GM19324 (cell line): ENCODE measurements around the gene RAPGEF3.

Experiments
- ATAC-seq: cut with Tn5 transposase; IDR thresholded peaks from one replicate; pipeline ENCODE4 v1.9.1; 2021; ENCODE audit warnings: mild to moderate bottlenecking, moderate library complexity; ENCODE audit not compliant: unreplicated experiment, low FRiP score

Gene RAPGEF3, protein sequence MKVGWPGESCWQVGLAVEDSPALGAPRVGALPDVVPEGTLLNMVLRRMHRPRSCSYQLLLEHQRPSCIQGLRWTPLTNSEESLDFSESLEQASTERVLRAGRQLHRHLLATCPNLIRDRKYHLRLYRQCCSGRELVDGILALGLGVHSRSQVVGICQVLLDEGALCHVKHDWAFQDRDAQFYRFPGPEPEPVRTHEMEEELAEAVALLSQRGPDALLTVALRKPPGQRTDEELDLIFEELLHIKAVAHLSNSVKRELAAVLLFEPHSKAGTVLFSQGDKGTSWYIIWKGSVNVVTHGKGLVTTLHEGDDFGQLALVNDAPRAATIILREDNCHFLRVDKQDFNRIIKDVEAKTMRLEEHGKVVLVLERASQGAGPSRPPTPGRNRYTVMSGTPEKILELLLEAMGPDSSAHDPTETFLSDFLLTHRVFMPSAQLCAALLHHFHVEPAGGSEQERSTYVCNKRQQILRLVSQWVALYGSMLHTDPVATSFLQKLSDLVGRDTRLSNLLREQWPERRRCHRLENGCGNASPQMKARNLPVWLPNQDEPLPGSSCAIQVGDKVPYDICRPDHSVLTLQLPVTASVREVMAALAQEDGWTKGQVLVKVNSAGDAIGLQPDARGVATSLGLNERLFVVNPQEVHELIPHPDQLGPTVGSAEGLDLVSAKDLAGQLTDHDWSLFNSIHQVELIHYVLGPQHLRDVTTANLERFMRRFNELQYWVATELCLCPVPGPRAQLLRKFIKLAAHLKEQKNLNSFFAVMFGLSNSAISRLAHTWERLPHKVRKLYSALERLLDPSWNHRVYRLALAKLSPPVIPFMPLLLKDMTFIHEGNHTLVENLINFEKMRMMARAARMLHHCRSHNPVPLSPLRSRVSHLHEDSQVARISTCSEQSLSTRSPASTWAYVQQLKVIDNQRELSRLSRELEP

DNA sequence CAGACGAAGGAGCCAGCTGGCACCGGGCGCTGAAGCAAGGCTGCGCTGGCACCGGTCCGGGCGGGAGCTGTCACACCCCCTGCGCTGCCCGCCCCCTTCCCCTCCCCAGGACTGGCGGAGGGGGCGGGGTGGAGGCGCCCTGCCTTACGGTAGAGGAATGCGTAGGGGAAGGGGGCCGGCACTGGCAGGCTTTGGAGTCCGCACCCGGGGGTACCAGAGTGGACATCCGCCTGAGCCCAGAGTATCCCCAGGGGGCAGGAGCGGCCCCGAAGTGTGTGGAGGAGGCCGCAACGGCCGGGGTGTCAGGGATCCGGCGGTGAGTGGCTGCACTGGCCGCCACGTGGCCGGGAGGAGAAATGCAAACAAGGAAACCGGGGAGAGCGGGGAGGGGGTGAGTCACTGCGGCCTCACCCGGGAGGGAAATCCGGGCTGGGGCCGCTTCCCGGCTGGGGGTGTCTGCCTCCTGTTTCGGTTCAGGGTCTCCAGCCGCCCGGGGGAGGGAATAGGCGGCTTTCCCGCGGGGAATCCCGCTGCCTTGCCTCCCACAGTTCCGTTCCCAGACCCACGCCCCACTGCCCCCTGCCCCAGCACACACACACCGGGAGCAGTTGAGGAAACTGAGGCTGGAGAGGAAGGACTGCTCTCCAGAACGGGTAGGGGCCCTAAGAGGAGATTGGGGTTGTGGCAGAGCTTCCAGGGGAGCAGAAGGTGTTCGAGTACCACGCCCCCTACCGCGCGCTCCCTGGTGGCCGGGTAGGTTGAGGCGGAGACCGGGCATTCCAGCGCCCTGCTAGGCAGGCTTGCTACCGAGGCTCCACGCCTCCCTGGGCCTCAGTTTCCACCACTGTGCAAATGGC is at the start of gene RAPGEF3:
RAPGEF3 (minus strand) TSS at position 47 of the 857 bp plus-strand sequence. CDS start 324 bp downstream, outside the sequence.
- peak; percentile 42 for ATAC-seq

DNA sequence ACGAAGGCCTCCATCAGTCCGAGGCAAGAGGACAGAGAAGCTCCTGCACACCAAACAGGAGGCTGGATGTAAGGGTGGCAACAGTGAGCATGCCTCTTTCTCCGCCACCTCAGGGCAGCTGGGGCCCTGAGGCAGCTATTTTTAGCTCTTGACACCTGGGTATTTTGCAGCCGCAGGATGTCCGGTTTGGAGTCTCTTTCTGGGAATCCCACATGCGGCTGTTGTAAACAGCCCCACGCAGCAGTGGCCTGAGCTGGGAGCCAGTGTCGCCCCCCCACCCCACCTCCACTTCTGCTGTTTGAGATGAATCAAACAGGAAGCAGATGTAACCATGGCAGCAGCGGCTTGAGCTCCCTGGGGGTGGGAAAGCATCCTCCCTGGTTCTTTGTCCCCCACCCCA is 49.4 kb upstream of the RAPGEF3 start:
- ATAC-seq = no peak

DNA sequence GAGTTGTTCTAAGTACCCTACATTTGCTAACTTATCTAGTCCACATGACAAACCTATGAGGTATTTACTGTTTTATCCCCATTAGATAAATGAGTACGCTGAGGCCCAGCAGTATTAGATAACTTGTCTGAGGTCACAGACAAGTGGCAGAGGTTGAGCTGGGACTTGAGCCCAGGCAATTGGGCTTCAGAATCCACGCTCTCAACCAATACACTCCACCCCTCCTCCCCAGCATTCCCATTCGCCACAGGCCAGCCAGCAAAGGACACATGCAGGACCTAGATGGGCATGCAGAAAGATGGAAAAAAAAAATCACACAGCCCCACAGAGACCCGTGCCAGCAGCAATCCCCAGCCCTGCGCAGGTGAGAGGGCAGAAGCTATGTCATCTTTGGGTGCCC is 48.7 kb upstream of the RAPGEF3 start:
- ATAC-seq = no peak

DNA sequence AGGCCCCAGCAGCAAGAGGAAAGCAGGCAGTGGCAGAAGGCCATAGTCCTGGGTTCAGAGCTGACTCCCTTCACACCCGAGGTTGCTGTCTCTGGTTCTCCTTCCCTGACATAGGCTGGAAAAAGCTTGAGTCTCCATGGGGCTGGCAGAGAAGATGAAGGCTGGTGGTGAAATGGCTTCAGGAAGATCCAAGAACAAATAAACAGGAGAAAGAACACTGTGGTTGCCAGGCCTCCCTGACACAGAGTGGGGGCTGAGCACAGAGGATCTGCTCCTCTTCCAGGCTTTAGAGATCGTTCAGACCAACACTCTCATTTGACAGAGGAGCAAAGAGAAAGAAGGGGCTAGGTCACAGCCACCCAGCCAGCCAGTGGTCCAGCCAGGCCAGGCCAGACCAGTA is 46.7 kb upstream of the RAPGEF3 start:
- ATAC-seq = no peak

DNA sequence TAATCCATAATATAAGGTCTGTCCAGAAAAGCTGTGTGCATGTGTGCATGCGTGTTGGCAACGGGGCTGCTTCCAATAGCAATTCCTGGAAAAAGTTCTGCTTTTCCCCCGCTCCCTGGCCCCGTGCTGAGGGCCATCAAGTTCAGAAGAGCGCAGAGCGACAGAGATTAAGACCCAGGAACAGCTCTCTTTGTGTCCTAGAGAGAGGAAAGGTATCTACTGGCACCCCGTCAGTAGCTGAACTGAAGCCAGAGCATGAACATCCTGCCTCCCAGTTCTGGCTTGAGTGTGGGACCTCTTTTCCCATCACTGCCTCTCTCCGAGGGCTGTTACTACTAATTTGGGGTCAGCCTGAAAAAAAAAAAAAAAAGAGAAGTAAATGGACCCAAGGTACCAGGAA is 45.5 kb upstream of the RAPGEF3 start:
- ATAC-seq = no peak

DNA sequence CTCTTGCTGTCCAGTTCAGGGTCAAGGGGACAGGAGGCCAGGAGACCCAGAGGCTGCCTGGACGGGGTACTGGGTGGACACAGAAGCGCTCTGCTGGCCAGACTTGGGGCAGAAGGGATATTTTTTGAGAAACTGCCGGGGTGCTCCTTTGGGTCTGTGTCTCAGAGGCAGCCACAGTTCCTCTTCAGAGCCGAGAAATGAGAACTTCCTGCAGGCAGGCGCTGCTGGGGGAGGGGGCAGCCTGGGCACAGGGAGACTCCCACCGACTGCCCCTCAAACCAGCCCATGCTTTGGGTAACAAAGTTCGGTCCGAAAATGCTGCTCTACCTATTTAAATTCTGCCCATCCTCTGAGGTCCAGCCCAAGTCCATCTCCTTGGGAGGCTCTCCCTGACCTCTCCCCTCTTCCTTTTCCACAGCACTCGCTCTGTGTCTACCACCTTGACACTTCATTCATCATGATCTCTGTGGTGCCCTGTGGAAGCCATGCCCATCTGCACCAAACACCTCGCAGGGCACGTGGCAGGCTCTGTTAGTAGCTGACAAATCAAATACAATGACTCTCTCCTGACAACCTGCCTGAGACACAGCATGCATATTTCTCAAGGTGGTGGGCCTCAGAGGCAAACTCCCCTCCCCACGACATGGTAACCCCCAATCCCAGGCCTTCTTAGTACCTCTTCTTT is 44.7 kb upstream of the RAPGEF3 start:
- ATAC-seq = no peak

DNA sequence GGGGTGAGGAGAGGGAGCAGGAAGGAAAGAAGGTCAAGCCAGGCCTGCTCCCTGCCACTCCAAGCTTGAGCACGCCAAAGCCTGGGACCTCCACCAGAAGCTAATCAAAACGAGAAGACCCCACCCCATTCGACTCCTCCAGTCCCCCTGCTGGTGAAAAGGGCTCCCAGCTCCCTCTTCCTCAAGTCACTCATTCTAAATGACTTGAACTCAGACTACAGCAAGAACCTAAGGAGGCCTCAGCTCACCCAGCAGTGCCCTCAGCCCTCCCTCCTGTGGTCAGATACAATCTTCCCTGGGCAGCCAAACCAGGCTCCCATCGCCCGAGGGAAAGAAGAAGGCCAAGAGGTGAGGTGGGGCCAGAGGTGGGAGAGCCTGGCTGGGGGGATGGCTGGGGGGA is 43.6 kb upstream of the RAPGEF3 start:
- no peak for ATAC-seq

DNA sequence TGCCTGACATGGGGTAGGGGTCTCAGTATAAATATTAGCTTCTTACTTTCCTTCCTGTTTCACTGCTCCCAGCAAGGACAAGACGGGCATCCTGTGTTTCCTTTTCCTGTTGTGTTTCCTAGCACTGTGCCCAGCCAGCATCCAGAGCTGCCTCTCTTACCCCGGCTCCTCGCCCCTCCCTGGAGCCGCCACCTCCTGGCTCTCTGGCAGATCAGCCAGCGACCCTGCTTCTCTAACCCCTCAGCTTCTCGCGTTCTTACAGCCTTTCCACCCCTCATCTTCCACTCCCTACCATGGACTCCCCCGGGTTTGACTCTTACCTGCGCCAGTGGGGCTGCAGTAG is 43.2 kb upstream of the RAPGEF3 start:
- no peak for ATAC-seq

DNA sequence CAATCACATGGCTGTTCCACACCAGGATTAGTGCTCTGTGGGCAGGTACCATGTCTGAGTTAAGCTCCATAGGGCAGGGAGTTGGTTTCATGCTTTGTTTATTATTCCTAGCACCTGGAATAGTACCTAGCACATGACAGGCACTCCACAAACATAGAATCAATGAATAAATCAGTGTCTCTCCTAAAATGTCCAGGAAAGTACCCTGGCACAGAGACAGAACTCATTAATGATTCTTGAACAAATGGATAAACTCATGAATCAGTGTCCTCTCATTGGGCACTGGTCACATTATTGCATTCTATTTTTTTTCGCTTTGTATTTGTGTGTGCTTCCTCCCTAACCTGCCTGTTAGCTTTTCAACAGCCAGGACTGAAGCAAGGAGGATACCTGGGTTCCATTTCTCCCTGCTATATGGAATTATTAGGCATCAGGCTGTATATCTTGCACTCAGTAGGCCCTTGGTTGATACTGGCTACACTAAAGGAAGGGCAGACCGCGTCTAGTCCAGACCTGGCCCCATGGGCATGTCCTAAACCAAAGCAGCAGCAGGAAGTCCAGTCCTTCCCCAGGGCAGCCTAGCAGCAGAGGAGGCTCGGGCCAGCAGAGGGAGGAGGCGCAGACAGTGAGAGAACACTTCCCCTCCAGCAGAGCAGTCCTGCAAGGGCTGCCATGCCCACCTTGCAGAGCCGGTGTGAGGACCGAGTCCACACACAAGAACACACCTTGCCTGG is 42.7 kb upstream of the RAPGEF3 start:
- no peak for ATAC-seq

DNA sequence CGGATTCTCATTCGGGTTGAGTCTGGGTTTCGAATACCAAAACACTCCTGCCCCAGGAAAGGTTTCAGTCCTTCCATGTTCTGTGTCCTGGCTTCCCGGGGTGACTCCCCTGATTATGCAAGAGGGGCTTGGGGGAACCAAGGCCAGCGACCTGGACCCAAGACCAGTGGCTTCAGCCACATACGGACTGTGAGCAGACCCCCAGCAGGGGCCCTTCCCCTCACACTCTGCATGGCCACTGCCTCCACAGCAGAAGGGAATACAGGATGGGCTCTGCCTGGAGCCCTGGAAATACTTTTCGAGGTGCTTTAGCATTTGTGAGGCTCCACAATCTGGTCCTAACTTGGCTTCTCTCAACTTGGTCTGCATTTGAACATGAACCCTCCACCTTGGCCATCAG is 41.9 kb upstream of the RAPGEF3 start:
- ATAC-seq = no peak

DNA sequence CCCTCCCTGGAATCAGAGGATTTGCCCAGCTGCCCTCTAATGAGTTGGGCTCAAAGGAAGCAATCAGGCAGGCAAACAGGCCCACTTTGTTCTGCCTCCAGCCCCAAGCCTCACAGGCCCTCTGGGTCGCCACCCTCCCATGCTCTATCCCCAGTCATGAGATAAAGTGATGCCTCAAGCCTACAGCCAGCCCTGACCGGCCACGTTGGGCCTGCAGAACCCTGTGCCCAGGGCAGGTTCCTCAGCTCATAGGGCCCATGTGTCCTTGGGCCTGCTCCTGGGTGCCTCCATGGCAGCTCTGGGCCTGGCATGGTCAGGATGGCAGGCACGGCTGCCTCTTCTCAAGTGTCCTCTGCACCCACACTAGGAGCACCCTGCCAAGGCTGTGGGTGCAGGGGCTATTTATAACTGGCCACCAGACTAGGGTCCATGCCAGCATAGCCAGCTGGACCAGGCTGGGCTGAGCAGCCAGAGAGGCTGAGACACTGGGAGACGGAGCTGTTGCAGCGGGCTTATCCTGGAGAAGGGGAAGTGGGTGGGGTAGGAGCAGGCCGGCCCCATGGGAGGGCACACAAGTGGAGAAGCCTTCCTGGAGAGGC is 40.8 kb upstream of the RAPGEF3 start:
- no peak for ATAC-seq

DNA sequence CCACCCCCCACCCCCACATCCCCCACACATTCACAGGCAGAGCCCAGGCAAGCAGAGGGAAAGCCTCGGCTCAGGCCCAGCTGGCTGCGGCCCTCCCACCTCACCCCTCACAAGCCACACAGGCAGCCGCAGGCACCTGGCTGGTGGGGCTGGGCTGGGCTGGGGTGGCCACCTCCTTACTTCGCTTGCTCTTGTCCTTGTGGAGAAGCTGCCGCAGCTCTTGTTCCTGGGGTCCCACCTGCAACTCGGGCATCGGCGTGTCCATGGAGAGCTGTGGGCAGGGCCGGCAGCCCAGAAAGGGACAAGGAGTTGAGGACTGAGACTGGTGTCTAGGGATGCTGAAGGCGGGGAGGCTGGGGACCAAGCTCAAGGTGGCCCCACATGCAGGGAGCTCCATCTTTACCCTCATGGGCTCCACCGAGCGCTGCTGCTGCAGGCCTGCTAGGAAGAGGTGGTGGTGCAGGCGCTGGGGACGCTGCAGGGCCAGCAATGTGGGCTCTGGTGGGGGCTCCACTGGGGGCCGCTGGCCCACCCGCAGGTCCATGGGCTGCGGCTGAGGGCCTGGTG is 39.8 kb upstream of the RAPGEF3 start:
- no peak for ATAC-seq

DNA sequence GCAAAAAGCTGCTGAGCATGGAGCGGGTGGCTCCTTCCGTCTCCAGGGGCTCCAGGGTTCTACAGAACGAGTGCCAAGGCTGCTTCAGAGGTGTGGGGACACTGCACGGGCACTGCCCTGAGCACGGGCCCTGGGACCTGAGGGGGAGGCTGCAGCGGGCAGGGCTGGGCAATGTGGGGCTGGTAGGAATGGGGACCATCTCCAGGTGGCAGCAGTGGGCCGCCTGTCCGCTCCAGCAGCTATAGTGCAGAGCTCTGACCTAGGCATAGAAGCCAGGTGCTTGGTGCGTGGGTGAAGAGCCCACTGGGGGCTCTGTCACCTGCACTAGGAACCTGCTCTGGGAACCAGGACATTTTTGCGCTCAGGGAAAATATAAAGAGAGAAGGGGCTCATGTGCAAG is 38.8 kb upstream of the RAPGEF3 start:
- no peak for ATAC-seq

DNA sequence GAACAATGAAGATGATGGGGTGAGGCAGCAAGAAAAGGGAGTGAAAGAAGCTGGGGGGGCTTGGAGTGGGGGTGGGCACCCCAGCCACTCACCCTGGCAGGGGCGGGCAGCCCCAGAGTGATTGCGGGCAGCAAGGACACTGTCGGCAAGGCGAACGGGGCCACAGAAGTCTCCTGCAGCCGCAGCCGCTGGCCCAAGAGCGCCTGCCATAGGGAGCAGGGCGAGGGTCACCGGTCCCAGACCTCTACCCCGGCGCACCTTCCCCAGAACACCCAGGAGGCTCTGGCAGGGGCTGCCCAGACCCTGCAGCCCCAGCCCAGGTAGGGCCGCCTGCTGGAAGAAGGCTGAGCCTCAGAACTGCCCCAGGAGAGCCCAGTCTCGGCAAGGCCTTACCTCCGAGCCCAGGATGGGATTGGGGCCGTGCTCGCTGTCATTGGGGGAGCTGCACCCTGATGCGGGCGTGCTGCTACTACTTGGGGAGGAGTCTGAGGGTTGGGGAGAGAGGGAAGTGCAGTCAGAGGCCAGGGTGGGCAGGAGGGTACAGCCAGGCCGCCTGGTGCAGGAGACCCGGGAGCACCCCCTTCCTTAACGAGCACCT is 37.2 kb upstream of the RAPGEF3 start:
- ATAC-seq = no peak

DNA sequence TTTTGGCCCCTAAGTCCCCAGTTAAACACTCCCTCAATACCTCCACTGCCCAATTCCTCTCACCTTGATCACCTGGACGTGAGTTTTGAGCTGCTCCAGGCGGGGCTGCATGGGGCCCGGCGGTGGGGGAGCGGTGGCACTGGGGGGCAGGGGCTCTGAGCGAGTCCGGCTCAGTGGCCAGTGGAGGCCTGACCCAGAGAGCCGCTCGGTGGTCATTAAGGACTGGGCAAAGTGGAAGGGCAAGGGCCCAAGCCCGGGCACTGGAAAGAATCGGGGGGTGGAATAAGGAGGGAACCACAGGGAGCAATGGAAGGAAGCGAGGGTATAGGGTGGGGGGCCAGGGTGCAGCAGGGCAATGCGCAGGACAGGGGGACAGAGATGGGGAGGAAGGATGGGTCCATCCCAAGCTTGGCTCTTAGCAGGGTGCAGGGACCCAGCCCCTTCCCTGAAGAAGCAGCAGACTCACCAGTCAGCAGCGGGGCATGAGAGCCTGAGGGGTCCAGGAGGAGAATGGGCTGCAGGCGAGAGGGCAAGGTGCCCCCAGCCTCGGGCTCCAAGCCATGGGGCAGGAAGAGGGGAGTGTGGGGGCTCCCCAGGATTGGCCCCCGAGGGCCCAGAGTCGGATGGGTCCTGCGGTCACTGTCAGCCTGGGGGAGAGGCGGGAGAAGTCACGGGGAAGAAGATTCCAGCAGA is 36.6 kb upstream of the RAPGEF3 start:
- ATAC-seq = no peak

DNA sequence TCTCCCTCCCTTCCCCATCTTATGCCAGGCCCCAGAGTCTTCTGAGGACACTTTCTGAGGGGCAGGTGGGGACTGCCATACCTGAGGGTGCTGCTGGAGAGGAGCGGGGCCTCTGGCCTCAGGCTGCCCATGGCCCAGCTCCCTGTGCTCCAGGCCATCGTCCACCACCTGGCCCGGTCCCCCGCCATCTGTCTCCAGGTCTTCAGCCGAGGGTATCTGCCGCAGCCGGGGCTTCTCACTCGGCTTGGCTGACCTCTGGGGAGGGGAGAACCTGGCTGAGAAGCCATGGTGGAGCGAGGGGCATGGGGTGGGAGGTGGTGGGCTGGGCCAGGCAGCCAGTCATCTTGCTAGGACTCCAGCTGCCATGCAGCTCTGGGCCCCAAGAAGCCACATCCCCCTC is 36.0 kb upstream of the RAPGEF3 start:
- no peak for ATAC-seq

DNA sequence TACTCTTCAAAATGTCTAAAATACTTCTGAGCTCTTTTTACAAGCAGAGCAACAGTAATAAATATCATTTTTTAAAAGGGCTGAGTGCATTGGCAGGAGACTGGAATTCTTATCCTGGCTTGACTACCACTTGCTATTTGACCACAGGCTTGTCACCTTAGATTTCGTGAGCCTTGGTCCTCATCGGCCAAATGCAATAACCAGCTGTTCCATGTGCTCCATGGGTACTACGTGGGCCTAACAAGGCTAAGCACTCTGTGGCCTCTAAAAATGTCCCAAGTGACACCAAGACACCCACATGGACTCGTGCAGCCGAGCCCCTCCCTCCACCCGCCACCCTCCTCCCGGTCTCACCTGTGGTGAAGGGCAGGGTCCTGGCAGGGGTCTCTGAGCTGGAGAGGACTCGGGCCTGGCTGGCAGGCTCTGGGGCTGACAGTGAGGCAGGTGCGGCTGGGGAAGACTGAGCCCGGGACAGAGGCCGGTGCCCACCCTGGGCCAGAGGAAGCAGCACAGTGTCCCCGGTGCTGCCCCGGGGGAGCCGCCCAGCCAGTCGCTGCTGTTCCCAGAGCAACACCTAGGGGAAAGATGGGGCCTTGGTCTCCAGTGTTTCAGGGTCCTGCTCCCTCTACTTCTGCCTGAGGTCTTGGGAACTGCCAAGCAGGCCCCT is 34.5 kb upstream of the RAPGEF3 start:
- ATAC-seq = no peak
